Activated B cell treated with CpG ODN at 0.5 μM for 24 hours (primary cell): ENCODE data around the gene PAX5. TPM values are rescaled to one million over a fixed set of nuclear protein-coding genes. Genes with fewer than 3 reads are reported as not detected.
A peak's percentile ranks its signal among the peaks of the same experiment; 100 is the strongest.

Experiments
- ATAC-seq: fragments of 200-7000 bp; cut with Tn5 transposase; one replicate; pipeline ENCODE4 v1.10.0; 2021; ENCODE audit warnings: low read depth, mild to moderate bottlenecking, moderate library complexity
- CTCF ChIA-PET: fragments of 350-600 bp; sonication (Branson Sonifier 250); formaldehyde crosslinking; loops from one replicate; lab custom pipeline; 2021; ENCODE audit warnings: antibody characterized with exemption; lab: Charles Lee
- POLR2A ChIA-PET: fragments of 350-600 bp; sonication (Branson Sonifier 250); formaldehyde crosslinking; loops from one replicate; lab custom pipeline; 2021; ENCODE audit warnings: antibody characterized with exemption; lab: Charles Lee
- DNase-seq: peaks from one replicate; pipeline ENCODE4 v3.0.0; 2022
- H3K27ac Mint-ChIP-seq: one replicate; pipeline ENCODE4 v1.8.0; 2020; ENCODE audit warnings: mixed read lengths
- H3K27me3 Mint-ChIP-seq: one replicate; pipeline ENCODE4 v1.8.0; 2021; ENCODE audit warnings: mixed read lengths
- H3K36me3 Mint-ChIP-seq: one replicate; pipeline ENCODE4 v1.8.0; 2021; ENCODE audit warnings: low read depth, mixed read lengths
- H3K4me1 Mint-ChIP-seq: one replicate; pipeline ENCODE4 v1.8.0; 2021; ENCODE audit warnings: mixed read lengths
- H3K4me3 Mint-ChIP-seq: one replicate; pipeline ENCODE4 v1.8.0; 2020; ENCODE audit warnings: mild to moderate bottlenecking, mixed read lengths
- H3K9me3 Mint-ChIP-seq: one replicate; pipeline ENCODE4 v1.8.0; 2020; ENCODE audit warnings: mixed read lengths
- intact Hi-C: fragments of 100-400 bp; cut with micrococcal nuclease; formaldehyde crosslinking; loops from one replicate; pipeline ENCODE4 v1.15.1; 2024
- total RNA-seq: library from RNA; stranded (reverse); gene quantifications from 2 replicates; pipeline ENCODE4 v1.2.3, GENCODE V29; 2022
- TF ChIP-seq, protein P1 (sequence below): fragments of 200-600 bp; IDR thresholded peaks from one replicate; pipeline ENCODE4 v1.8.0; 2022; ENCODE audit warnings: antibody characterized with exemption, mild to moderate bottlenecking

Gene PAX5
- total RNA-seq, 1 donor from 2014 or later: 619 TPM

DNA sequence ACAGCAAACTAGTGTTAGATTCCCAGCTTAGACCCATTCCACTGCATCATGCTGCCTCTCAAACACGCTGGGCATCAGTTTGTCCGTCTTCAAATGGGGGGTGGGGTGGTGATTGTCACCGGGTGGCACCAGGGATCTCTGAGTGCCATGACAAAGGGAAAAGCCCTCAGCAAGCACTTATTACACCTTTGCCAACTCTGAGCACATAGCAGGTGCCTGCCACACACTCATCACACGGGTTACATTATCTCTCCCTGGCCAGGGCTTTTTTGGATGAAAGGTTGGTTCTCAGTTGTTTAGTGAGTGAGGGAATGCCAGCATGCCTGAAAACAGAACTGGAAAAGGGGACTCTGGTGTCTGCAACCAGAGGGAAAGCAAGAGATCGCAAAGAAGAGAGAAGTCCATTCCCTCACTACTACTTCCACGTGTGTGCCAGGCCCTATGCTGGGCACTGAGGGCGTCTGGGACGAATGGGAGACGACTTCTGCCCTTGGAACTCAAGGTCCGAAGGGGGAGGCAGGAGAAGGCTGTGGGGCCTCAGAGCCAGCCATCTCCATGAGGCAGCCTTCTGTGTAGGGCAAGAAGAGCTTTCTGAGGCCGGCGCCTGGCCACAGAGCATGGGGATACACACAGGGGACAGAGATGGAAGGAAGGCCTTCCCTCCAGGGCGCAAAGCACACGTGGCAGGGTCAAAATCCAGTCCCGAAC lies 48.9 kb downstream of the PAX5 start:
- intact Hi-C loops: no loop called here
- no peak for ATAC-seq
- POLR2A ChIA-PET: interaction anchor here (1.9 kb wide), 1 partner anchor 9 kb away, joined by 4 read pairs; no protein-coding TSS in a partner anchor
- TF ChIP-seq, protein P1, sequence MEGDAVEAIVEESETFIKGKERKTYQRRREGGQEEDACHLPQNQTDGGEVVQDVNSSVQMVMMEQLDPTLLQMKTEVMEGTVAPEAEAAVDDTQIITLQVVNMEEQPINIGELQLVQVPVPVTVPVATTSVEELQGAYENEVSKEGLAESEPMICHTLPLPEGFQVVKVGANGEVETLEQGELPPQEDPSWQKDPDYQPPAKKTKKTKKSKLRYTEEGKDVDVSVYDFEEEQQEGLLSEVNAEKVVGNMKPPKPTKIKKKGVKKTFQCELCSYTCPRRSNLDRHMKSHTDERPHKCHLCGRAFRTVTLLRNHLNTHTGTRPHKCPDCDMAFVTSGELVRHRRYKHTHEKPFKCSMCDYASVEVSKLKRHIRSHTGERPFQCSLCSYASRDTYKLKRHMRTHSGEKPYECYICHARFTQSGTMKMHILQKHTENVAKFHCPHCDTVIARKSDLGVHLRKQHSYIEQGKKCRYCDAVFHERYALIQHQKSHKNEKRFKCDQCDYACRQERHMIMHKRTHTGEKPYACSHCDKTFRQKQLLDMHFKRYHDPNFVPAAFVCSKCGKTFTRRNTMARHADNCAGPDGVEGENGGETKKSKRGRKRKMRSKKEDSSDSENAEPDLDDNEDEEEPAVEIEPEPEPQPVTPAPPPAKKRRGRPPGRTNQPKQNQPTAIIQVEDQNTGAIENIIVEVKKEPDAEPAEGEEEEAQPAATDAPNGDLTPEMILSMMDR: no peak
- Mint-ChIP-seq H3K4me1 (peaks cover 88% of the 10 kb centered on the region), H3K27ac (peak overlapping the region; percentile 84), H3K27me3 (no peaks in the 10 kb centered on the region), H3K4me3 (peak overlapping the region; percentile 69), H3K36me3 (peaks cover 74% of the 10 kb centered on the region), H3K9me3 (no peaks in the 10 kb centered on the region)
- CTCF ChIA-PET: interaction anchor here (1.0 to 1.3 kb wide), 2 partner anchors 36 to 344 kb away, joined by 3 to 4 read pairs; no protein-coding TSS in a partner anchor
- no peak for DNase-seq

DNA sequence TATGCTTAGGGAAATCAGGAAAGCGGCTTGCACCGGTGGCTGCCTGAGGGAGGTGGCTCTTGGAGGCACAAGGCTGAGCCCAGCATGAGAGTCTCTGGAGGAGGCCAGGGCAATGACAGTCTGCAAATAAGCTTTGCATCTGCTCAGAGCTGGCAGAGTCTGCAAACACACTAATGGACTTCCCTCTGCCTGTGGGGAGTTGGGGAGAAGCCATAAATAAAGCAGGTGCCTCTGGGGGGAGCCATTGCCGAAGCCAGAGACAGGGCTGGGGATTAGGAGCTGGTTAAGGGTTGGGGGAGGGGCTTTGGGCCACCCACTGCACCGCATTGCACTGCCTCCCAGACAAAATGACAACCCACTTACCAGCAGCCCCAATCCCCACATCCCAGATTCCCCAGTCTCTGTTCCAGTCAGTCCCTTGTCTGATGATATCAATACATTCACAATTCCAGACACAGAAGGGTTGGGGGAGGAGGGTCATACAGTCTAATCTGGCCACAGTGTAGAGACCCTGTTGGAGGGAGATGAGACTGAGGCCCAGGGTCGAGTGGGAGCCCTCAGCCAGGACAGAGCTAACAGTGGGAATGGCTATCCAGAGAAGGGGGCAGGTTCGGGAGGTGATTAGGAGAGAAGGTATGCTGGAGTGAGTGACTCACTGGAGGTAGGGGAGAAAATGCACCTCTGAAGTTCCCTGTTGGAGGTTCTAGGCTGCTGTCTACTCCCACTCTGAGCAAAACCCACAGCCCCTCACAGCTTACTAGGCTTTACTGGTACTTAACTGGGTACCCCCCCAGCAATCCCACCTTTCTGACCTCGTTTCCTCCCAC lies 53.7 kb downstream of the PAX5 start:
- intact Hi-C loops: no loop called here

DNA sequence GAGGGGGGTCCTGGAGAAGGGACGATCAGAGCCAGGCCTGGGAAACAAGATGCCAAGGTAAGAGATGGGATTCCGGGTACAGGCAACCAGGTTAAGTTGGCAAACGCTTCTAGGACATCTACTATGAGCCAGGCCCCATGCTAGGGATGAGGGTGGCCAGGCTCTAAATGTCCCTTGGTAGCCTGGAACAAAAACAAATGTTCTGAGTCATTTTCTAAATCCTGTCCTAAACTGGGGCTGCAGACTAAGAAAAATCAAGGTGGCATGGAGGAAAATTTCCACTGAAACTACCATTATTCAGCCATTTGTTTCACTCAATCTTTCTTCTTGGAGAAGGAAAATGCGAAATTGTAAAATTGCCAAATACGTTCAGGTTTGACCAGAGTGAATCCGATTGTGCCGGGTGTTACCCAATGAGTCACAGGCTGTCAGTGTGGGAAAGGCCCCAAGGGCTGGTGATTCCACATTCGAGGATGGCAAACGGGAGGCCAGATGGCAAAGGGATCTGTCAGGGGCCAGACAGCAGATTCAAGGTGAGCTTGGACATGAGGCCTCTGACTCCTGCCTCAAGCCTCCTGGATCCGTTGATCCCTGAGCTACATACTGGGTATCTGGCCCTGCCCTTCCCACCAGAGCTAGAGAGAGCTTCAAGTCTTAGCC lies 57.6 kb downstream of the PAX5 start:
- no peaks in the 10 kb centered on the region for H3K27me3 Mint-ChIP-seq
- no peaks in the 10 kb centered on the region for H3K9me3 Mint-ChIP-seq
- H3K36me3 Mint-ChIP-seq: peaks cover 86% of the 10 kb centered on the region
- ATAC-seq (no peak), DNase-seq (no peak)
- ChIA-PET POLR2A (interaction anchor here (0.6 kb wide), 1 partner anchor 26 kb away, joined by 4 read pairs; no protein-coding TSS in a partner anchor), CTCF (interaction anchor here (1.7 to 2.1 kb wide), 2 partner anchors 15 to 103 kb away, joined by 4 to 8 read pairs; no protein-coding TSS in a partner anchor)
- intact Hi-C loops: no loop called here
- H3K4me1 Mint-ChIP-seq: peaks cover 78% of the 10 kb centered on the region
- TF ChIP-seq, protein P1: no peak
- H3K4me3 Mint-ChIP-seq: no peak overlapping the region
- peak overlapping the region; percentile 70 for H3K27ac Mint-ChIP-seq

More for the DNA sequence above, 53.7 kb downstream of the PAX5 start:
- ATAC-seq: peak; percentile 57
- Mint-ChIP-seq H3K9me3 (no peaks in the 10 kb centered on the region), H3K4me3 (no peak overlapping the region), H3K4me1 (peaks cover 84% of the 10 kb centered on the region), H3K27me3 (no peaks in the 10 kb centered on the region), H3K36me3 (peaks cover 80% of the 10 kb centered on the region), H3K27ac (peak overlapping the region; percentile 59)
- TF ChIP-seq, protein P1: no peak
- DNase-seq: no peak
- ChIA-PET CTCF (interaction anchor here (0.7 to 1.1 kb wide), 6 partner anchors 19 to 393 kb away, joined by 3 to 4 read pairs (median 3); no protein-coding TSS in a partner anchor), POLR2A (interaction anchor here (1.1 to 1.6 kb wide), 3 partner anchors 50 to 329 kb away, joined by 3 to 5 read pairs (median 3); no protein-coding TSS in a partner anchor)

DNA sequence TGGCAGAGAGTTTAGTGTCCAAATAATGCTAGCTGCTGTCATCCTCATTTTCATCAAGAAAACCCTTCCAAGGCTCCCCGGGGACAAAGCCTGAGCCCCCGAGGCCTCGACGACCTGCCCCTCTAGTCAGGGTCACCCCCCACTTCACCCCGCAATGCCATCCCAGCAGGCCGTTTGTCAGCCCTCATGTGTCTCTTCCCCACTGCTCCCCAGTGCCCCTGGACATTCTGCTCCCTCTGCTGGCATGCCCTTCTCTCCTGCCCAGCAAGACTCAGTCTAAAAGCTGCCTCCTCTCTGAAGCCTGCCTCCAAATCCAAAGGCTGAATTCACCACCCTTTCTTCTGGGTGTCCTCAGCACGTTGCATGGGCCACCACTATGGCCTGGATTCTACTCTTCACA lies 59.3 kb downstream of the PAX5 start:
- Mint-ChIP-seq H3K36me3 (peaks cover 85% of the 10 kb centered on the region), H3K4me3 (no peak overlapping the region), H3K9me3 (no peaks in the 10 kb centered on the region), H3K27me3 (no peaks in the 10 kb centered on the region), H3K4me1 (peaks cover 77% of the 10 kb centered on the region), H3K27ac (peak overlapping the region; percentile 70)
- DNase-seq: no peak
- POLR2A ChIA-PET: interaction anchor here (0.6 kb wide), 1 partner anchor 29 kb away, joined by 4 read pairs; no protein-coding TSS in a partner anchor
- CTCF ChIA-PET: interaction anchor here (0.8 to 2.1 kb wide), 2 partner anchors 9 to 17 kb away, joined by 3 to 4 read pairs; no protein-coding TSS in a partner anchor
- intact Hi-C loops: no loop called here
- ATAC-seq: no peak
- TF ChIP-seq, protein P1: no peak
